Measurements from ENCODE around the gene CHMP2B.

The CHMP2B gene

GRCh38 chr3:87269723-87270122, 42.6 kb downstream of the CHMP2B start:
- H3K4me1 ChIP-seq = no peaks in the 10 kb centered on the region
- H3K9me3 ChIP-seq = no peaks in the 10 kb centered on the region
- no peak overlapping the region for H3K4me3 ChIP-seq (ENCODE audit: low read depth, low read length)
- H3K36me3 ChIP-seq = no peaks in the 10 kb centered on the region
- DNase-seq = no peak
- peaks cover 19% of the 10 kb centered on the region for H3K27me3 ChIP-seq
- TF ChIP-seq CTCF (IDR thresholded peaks at IDR 0.05; ENCODE audit: low read depth, low read length) = no peak

- no peak for TF ChIP-seq CTCF (IDR thresholded peaks at IDR 0.05; ENCODE audit: low read depth, low read length)
- H3K27me3 ChIP-seq = peaks cover 18% of the 10 kb centered on the region
- H3K9me3 ChIP-seq = no peaks in the 10 kb centered on the region
- DNase-seq = no peak
- no peaks in the 10 kb centered on the region for H3K4me1 ChIP-seq
- H3K4me3 ChIP-seq (ENCODE audit: low read depth, low read length) = no peak overlapping the region
- H3K36me3 ChIP-seq = no peaks in the 10 kb centered on the region
Observed at GRCh38 chr3:87270908-87271700, 44.0 kb downstream of the CHMP2B start.

GRCh38 chr3:87272718-87273341, 45.7 kb downstream of the CHMP2B start:
- no peak for DNase-seq
- no peak for TF ChIP-seq CTCF (IDR thresholded peaks at IDR 0.05; ENCODE audit: low read depth, low read length)
- no peaks in the 10 kb centered on the region for H3K4me1 ChIP-seq
- no peaks in the 10 kb centered on the region for H3K9me3 ChIP-seq
- no peaks in the 10 kb centered on the region for H3K36me3 ChIP-seq
- H3K27me3 ChIP-seq = peaks cover 18% of the 10 kb centered on the region
- no peak overlapping the region for H3K4me3 ChIP-seq (ENCODE audit: low read depth, low read length)

GRCh38 chr3:87276484-87276883, 49.4 kb downstream of the CHMP2B start, which contains the start of gene POU1F1:
POU1F1 (minus strand) TSS chr3:87276584; CDS start chr3:87276462, 122 bp downstream.
- no peak for DNase-seq
- H3K36me3 ChIP-seq = no peaks in the 10 kb centered on the region
- no peak for TF ChIP-seq CTCF (IDR thresholded peaks at IDR 0.05; ENCODE audit: low read depth, low read length)
- peaks cover 10% of the 10 kb centered on the region for H3K27me3 ChIP-seq
- no peaks in the 10 kb centered on the region for H3K9me3 ChIP-seq
- H3K4me3 ChIP-seq (ENCODE audit: low read depth, low read length) = no peak within 1 kb of the TSS
- H3K4me1 ChIP-seq = no peaks in the 10 kb centered on the region

GRCh38 chr3:87287011-87287410, 59.9 kb downstream of the CHMP2B start:
- Histone ChIP-seq H3K4me1 (no peaks in the 10 kb centered on the region), H3K9me3 (no peaks in the 10 kb centered on the region), H3K36me3 (no peaks in the 10 kb centered on the region), H3K27me3 (no peaks in the 10 kb centered on the region), H3K4me3 (ENCODE audit: low read depth, low read length) (no peak overlapping the region)
- TF ChIP-seq CTCF (IDR thresholded peaks at IDR 0.05; ENCODE audit: low read depth, low read length) = no peak
- no peak for DNase-seq

- no peaks in the 10 kb centered on the region for H3K9me3 ChIP-seq
- H3K4me3 ChIP-seq (ENCODE audit: low read depth, low read length) = no peak overlapping the region
- TF ChIP-seq CTCF (IDR thresholded peaks at IDR 0.05; ENCODE audit: low read depth, low read length) = no peak
- DNase-seq = no peak
- no peaks in the 10 kb centered on the region for H3K36me3 ChIP-seq
- H3K27me3 ChIP-seq = no peaks in the 10 kb centered on the region
- H3K4me1 ChIP-seq = no peaks in the 10 kb centered on the region
Observed at GRCh38 chr3:87288446-87288845, 61.3 kb downstream of the CHMP2B start.

Data from BE2C (cell line).